ENCODE measurements around the gene HECTD4. TPM values are rescaled to one million over a fixed set of nuclear protein-coding genes. Genes with fewer than 3 reads are reported as not detected.

Gene HECTD4
- total and polyA plus RNA-seq, 9 of the 15 experiments (the other 6 are each of a cell fraction or from before 2014, with no cell fraction given): 3.5 to 33.3 (median 13.5) TPM

- 0 out of 2 replicates have a peak, but pooled peaks have one; percentile 25 for TF ChIP-seq NFATC3 (IDR thresholded peaks at IDR 0.05)
- TF ChIP-seq, protein P1, sequence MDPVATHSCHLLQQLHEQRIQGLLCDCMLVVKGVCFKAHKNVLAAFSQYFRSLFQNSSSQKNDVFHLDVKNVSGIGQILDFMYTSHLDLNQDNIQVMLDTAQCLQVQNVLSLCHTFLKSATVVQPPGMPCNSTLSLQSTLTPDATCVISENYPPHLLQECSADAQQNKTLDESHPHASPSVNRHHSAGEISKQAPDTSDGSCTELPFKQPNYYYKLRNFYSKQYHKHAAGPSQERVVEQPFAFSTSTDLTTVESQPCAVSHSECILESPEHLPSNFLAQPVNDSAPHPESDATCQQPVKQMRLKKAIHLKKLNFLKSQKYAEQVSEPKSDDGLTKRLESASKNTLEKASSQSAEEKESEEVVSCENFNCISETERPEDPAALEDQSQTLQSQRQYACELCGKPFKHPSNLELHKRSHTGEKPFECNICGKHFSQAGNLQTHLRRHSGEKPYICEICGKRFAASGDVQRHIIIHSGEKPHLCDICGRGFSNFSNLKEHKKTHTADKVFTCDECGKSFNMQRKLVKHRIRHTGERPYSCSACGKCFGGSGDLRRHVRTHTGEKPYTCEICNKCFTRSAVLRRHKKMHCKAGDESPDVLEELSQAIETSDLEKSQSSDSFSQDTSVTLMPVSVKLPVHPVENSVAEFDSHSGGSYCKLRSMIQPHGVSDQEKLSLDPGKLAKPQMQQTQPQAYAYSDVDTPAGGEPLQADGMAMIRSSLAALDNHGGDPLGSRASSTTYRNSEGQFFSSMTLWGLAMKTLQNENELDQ (CRISPR knock-in tag; IDR thresholded peaks at IDR 0.05; ENCODE audit: borderline replicate concordance): 0 out of 2 replicates have a peak, but pooled peaks have one; percentile 78
- 0 out of 2 replicates have a peak, but pooled peaks have one; percentile 40 for TF ChIP-seq ZNF232 (CRISPR knock-in tag; IDR thresholded peaks at IDR 0.05)
Measured at GRCh38 chr12:112419297-112420133, 37.3 kb upstream of the HECTD4 start (continued).

- H4K20me1 ChIP-seq (replicated peaks; ENCODE audit: control insufficient read depth, insufficient read depth, low read length): peaks cover 4% of the 10 kb centered on the region; the same call in 1 of the 2 replicates
- H3K9me3 ChIP-seq (replicated peaks; ENCODE audit: control insufficient read depth, insufficient read depth, low read depth, low read length): no peaks in the 10 kb centered on the region
- H3K27ac ChIP-seq (ENCODE audit: extremely low read depth, low read depth, low read length): peak within 1 kb of the TSS; percentile 90
- H3K4me3 ChIP-seq: peak within 1 kb of the TSS; percentile 67
- intact Hi-C loops (cut with micrococcal nuclease): no loop called here
- peak within 1 kb of the TSS; percentile 89 to 97 for H3K9ac ChIP-seq (ENCODE audit: insufficient read depth in 1 of 2, low read depth in 2 of 2, low read length in 2 of 2)
- peaks cover 64% of the 10 kb centered on the region for H3K79me2 ChIP-seq (ENCODE audit: control insufficient read depth, insufficient read depth, low read length)
- H3K27me3 ChIP-seq (ENCODE audit: control insufficient read depth in 2 of 2, insufficient read depth in 2 of 2, low read length in 2 of 2): no peaks in the 10 kb centered on the region
- 1% methylated on average over 39 of the region's 89 CpGs for WGBS (ENCODE audit: insufficient coverage, low coverage, missing lambda C conversion rate)
- peaks cover 18 to 19% of the 10 kb centered on the region in 2 experiments; a peak in 4 of 5 replicates for H3K4me1 ChIP-seq (replicated peaks in 1 of 2; ENCODE audit: control insufficient read depth in 2 of 2, insufficient read depth in 2 of 2, low read length in 2 of 2)
- H3K4me2 ChIP-seq (ENCODE audit: insufficient read depth, low read length): peak within 1 kb of the TSS; percentile 93
- H3K9me1 ChIP-seq (ENCODE audit: control insufficient read depth, insufficient read depth, low read length): no peaks in the 10 kb centered on the region
- ChIA-PET POLR2A (interaction anchor here (1.1 kb wide), 2 partner anchors 13 to 18 kb away, joined by 3 read pairs; no protein-coding TSS in a partner anchor), CTCF (ENCODE audit: low intra/inter-chr PET ratio) (interaction anchor here (0.6 kb wide), 1 partner anchor 138 kb away, joined by 3 read pairs; no protein-coding TSS in a partner anchor)
- no TSS peak for BruUV-seq (replicated peaks)
- FAIRE-seq (peak; percentile 59), ATAC-seq (peak; percentile 91), DNase-seq (ENCODE audit: extremely low read depth in 1 of 4, low spot score in 3 of 4) (peak; percentile 88 to 90 (median 89))
- in situ Hi-C loops (cut with MboI): no loop called here
- H3K36me3 ChIP-seq (ENCODE audit: control insufficient read depth, insufficient read depth, low read length): peaks cover 20% of the 10 kb centered on the region; the same call in 2 of the 3 replicates
- peak within 1 kb of the TSS; percentile 92 for H2AFZ ChIP-seq (ENCODE audit: low read depth, low read length)
- TF ChIP-seq CBX5 (IDR thresholded peaks at IDR 0.05; ENCODE audit: borderline replicate concordance, low read depth) (peak; percentile 40; the same call in 1 of the 2 replicates), KDM5B (IDR thresholded peaks at IDR 0.05; ENCODE audit: insufficient replicate concordance, low read depth, low read length) (peak; percentile 80), POLR2G (IDR thresholded peaks at IDR 0.05; ENCODE audit: low read depth, low read length) (peak; percentile 94), FOXA1 (IDR thresholded peaks at IDR 0.05; ENCODE audit: borderline replicate concordance) (no peak)
Measured at GRCh38 chr12:112418608-112419296, 36.5 kb upstream of the HECTD4 start, which contains the start of gene PTPN11. PTPN11 (plus strand) TSS chr12:112418947; CDS start chr12:112419112, 165 bp downstream.

Measured in K562 (cell line).